ENCODE data around the gene APBB2. TPM values are rescaled to one million over a fixed set of nuclear protein-coding genes. Genes with fewer than 3 reads are reported as not detected.
A peak's percentile ranks its signal among the peaks of the same experiment; 100 is the strongest.

The APBB2 gene
- total RNA-seq, 1 donor from 2014 or later = 23.5 TPM

GRCh38 chr4:40956721-40957255, 257.6 kb downstream of the APBB2 start:
- no peak for DNase-seq
- H3K27me3 ChIP-seq (ENCODE audit: low read depth) = no peaks in the 10 kb centered on the region
- intact Hi-C loops (cut with micrococcal nuclease) = no loop called here
- peaks cover 5% of the 10 kb centered on the region for H3K9me3 ChIP-seq (replicated peaks)
- H3K4me1 ChIP-seq = peaks cover 50% of the 10 kb centered on the region
- TF ChIP-seq CTCF (IDR thresholded peaks at IDR 0.05; ENCODE audit: borderline replicate concordance) = no peak
- no peaks in the 10 kb centered on the region for H3K36me3 ChIP-seq
- H3K27ac ChIP-seq (replicated peaks) = peak overlapping the region; percentile 89
- H3K4me3 ChIP-seq = no peak overlapping the region

GRCh38 chr4:40954088-40954668, 260.2 kb downstream of the APBB2 start:
- Histone ChIP-seq H3K27ac (replicated peaks) (peak overlapping the region; percentile 89), H3K36me3 (no peaks in the 10 kb centered on the region), H3K27me3 (ENCODE audit: low read depth) (no peaks in the 10 kb centered on the region), H3K4me1 (peaks cover 54% of the 10 kb centered on the region), H3K9me3 (replicated peaks) (no peaks in the 10 kb centered on the region), H3K4me3 (peak overlapping the region; percentile 29)
- intact Hi-C loops (cut with micrococcal nuclease) = no loop called here
- no peak for TF ChIP-seq CTCF (IDR thresholded peaks at IDR 0.05; ENCODE audit: borderline replicate concordance)
- DNase-seq = no peak

DNA sequence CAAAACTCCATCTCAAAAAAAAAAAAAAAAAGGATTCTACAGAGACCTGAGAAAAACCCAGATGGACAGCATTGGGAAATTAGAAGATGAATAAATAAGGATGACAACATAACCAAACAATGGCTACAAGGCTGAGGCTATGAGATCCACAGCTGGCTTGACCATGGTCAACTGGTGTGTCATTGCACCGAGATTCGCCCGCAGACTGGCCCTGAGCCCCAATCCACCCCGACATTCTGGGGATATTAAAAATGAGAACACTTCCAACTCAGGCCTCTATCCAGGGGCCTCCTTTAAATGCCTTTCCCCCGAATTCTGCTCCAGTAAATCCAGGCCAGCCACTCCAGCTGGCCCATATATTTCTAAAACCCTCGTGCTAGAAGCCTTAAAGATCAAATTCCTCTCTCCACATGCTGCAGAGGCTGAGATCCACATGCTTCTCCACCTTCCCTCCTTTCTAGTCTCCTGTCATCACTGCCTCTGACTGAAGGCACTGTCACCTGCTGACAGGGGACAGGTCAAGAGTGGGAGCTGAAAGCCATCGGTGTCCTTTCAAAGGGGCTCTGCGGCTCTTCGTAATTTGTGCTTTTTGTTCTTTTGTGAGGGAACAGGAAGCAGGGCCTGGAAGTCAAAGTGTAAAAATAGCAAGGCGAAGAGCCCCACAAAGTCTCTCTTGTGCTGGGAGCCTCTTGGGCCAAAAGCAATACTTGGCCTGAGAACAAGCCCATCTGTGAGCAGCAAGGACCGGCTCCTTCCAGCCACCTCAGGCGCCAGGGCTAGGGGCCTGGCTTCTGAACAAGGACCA, 260.9 kb downstream of the APBB2 start:
- TF ChIP-seq CTCF (IDR thresholded peaks at IDR 0.05; ENCODE audit: borderline replicate concordance) = no peak
- H3K36me3 ChIP-seq = no peaks in the 10 kb centered on the region
- H3K9me3 ChIP-seq (replicated peaks) = no peaks in the 10 kb centered on the region
- peak; percentile 31 for DNase-seq
- peak overlapping the region; percentile 89 for H3K27ac ChIP-seq (replicated peaks)
- H3K27me3 ChIP-seq (ENCODE audit: low read depth) = no peaks in the 10 kb centered on the region
- intact Hi-C loops (cut with micrococcal nuclease) = no loop called here
- H3K4me3 ChIP-seq = peak overlapping the region; percentile 29
- peaks cover 54% of the 10 kb centered on the region for H3K4me1 ChIP-seq

DNA sequence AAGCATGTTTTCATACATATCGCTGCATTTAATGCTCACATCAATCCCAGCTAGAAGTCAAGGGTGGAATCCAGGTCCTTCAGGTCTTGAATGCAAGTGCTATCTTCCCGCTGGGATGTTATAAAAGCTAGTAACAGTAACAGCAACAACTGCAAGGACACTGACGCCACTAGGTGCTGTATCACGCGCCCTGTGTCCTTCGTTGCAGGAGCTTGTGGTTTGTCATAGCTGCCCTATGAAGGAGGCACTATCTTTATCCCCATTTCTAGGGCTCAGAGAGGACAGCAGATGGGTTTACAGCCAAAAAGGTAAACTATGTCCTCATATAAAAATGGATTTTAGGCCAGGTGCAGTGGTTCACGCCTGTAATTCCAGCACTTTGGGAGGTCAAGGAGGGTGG, 261.7 kb downstream of the APBB2 start:
- no peak for DNase-seq
- no peaks in the 10 kb centered on the region for H3K27me3 ChIP-seq (ENCODE audit: low read depth)
- H3K4me3 ChIP-seq = no peak overlapping the region
- intact Hi-C loops (cut with micrococcal nuclease) = no loop called here
- TF ChIP-seq CTCF (IDR thresholded peaks at IDR 0.05; ENCODE audit: borderline replicate concordance) = no peak
- peaks cover 62% of the 10 kb centered on the region for H3K4me1 ChIP-seq
- no peaks in the 10 kb centered on the region for H3K36me3 ChIP-seq
- H3K27ac ChIP-seq (replicated peaks) = peak overlapping the region; percentile 89
- no peaks in the 10 kb centered on the region for H3K9me3 ChIP-seq (replicated peaks)

DNA sequence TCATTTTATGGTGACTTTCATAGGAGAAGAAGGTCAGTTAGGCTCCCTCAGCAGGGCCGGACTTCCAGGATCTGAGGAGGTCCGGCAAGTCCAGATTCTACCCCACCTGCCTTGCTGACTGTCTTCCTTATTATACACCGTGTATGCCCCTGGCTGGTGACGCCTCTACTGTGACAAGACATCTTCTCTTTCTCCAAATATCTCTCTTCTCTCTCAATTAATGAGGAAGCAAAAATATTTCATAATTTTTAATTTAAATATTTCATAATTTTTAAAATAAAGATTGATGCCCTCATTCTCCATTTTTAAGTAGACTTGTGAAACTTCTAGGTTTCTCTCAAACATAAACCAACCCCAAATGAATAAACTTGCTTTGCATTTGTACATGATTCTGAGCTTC, 262.1 kb downstream of the APBB2 start:
- H3K27ac ChIP-seq (replicated peaks) = peak overlapping the region; percentile 89
- no peak overlapping the region for H3K4me3 ChIP-seq
- H3K9me3 ChIP-seq (replicated peaks) = no peaks in the 10 kb centered on the region
- intact Hi-C loops (cut with micrococcal nuclease) = no loop called here
- DNase-seq = no peak
- H3K36me3 ChIP-seq = no peaks in the 10 kb centered on the region
- peaks cover 66% of the 10 kb centered on the region for H3K4me1 ChIP-seq
- TF ChIP-seq CTCF (IDR thresholded peaks at IDR 0.05; ENCODE audit: borderline replicate concordance) = no peak
- H3K27me3 ChIP-seq (ENCODE audit: low read depth) = no peaks in the 10 kb centered on the region

Data from left ventricle myocardium inferior (tissue), 1 donor.